WTC11 (cell line): ENCODE results near the gene MRPS23.
"Not testable (repeated sequence)": the region's sequence is repeated elsewhere in the genome, so short reads cannot be mapped to it uniquely, and the experiment has no call there.

Source experiments
- AR ChIP-seq: fragments of 250-450 bp; sonication (Bioruptor Pico); IDR thresholded peaks from 2 replicates; pipeline ENCODE4 v1.9.0; 2021; ENCODE audit warnings: mild to moderate bottlenecking
- PREB ChIP-seq: sonication (generic); formaldehyde crosslinking; IDR thresholded peaks from 2 replicates; pipeline ENCODE4 v1.8.1; 2022; ENCODE audit warnings: mild to moderate bottlenecking, missing genetic modification reagents, moderate library complexity, borderline replicate concordance

DNA sequence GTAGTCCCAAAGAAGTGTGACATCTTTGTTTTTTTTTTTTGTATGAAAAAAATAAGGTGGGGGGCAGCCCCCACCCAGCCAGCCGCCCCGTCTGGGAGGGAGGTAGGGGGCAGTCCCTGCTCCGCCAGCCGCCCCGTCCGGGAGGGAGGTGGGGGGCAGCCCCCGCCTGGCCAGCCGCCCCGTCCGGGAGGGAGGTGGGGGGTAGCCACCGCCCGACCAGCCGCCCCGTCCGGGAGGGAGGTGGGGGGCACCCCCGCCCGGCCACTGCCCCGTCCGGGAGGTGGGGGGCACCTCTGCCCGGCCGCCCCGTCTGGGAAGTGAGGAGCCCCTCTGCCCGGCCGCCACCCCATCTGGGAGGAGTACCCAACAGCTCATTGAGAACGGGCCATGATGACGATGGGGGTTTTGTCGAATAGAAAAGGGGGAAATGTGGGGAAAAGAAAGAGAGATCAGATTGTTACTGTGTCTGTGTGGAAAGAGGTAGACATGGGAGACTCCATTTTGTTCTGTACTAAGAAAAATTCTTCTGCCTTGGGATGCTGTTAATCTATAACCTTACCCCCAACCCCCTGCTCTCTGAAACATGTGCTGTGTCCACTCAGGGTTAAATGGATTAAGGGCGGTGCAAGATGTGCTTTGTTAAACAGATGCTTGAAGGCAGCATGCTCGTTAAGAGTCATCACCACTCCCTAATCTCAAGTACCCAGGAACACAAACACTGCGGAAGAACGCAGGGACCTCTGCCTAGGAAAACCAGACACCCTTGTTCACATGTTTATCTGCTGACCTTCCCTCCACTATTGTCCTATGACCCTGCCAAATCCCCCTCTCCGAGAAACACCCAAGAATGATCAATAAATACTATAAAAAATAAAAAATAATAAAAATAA is 3.5 kb downstream of the MRPS23 start:
- TF ChIP-seq PREB (CRISPR knock-in tag); AR: not testable (repeated sequence)
